HG03135 (cell line): ENCODE measurements around the gene FBXL17.
"Not testable (repeated sequence)": the region's sequence is repeated elsewhere in the genome, so short reads cannot be mapped to it uniquely, and the experiment has no call there.

Experiments
- ATAC-seq: cut with Tn5 transposase; IDR thresholded peaks from one replicate; pipeline ENCODE4 v1.9.1; 2021; ENCODE audit warnings: mild to moderate bottlenecking, moderate library complexity; ENCODE audit not compliant: unreplicated experiment

FBXL17 gene

GRCh38 chr5:108171759-108172158, 210.1 kb downstream of the FBXL17 start:
- no peak for ATAC-seq

DNA sequence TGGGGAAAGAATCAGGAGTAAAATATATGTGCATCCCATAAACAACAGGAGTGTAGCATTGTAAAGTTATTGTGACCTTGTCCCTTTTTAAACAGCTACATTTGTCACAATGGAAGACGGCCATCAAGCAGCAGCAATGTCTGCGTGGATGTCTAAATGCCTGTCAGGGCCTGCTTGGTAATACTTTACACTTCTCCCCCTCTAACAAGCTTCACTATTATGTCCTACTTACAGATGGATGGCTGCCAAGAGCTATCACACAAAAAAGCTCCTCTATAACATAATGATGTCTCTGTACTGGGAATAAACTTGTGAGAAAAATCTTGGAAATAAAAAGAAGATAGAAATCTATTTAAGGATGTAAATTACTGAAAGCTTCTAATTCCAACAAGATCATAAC, 213.0 kb downstream of the FBXL17 start:
- no peak for ATAC-seq

- ATAC-seq = no peak
Observed at GRCh38 chr5:108167174-108167573, 214.7 kb downstream of the FBXL17 start.

- ATAC-seq = no peak
Observed at GRCh38 chr5:108164574-108164973, 217.3 kb downstream of the FBXL17 start.

DNA sequence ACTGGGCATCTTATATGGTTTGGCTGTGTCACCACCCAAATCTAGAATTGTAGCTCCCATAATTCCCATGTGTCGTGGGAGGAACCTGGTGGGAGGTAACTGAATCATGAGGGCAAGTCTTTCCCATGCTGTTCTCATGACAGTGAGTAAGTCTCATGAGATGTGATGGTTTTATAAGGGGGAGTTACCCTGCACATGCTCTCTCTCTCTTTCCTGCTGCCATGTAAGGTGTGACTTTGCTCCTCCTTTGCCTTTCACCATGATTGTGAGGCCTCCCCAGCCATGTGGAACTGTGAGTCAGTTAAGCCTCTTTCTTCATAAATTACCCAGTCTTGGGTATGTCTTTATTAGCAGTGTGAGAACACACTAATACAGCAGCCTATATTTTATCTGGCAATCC, 229.0 kb downstream of the FBXL17 start:
- not testable (repeated sequence) for ATAC-seq

GRCh38 chr5:108149369-108149768, 232.5 kb downstream of the FBXL17 start:
- no peak for ATAC-seq

GRCh38 chr5:108148715-108149139, 233.2 kb downstream of the FBXL17 start:
- ATAC-seq = peak; percentile 80

DNA sequence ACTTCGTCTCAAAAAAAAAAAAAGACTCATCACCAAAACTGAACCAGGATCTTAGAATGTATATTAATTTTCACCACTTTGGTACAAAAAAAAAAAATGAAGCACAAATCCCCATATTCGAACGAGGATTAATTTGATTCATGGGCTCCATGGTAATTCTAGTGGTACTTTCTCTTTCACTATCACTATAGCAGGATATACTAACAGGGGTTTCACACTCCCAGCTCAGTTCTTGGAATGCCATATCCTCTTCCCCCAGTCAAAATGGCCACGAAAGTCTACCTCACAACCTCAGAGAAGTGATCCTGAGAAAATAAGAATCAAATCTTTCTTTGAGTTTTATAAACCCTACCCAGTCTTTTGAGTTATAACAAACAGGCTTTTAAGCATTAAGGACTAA, 235.7 kb downstream of the FBXL17 start:
- ATAC-seq = no peak

DNA sequence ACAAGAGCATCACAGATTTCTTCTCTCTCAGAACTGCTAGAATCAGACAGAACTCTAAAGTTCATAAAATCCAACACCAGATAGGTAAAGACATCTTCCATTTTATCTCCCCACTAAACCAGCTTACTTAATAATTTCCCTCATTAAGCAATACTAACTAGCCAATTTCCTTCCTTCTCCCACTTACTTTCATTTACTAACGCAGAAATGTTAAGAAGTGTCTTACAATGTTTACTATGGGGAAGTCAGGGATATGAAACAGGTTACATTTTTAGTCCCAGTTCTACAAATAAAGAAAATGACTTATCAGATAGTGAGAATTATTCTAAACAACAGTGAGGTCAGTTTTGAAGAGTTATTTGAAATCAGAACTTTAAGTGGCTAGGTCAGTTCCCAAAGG, 236.5 kb downstream of the FBXL17 start:
- no peak for ATAC-seq

GRCh38 chr5:108144332-108144731, 237.6 kb downstream of the FBXL17 start:
- ATAC-seq = no peak

GRCh38 chr5:108143581-108143980, 238.3 kb downstream of the FBXL17 start:
- no peak for ATAC-seq

DNA sequence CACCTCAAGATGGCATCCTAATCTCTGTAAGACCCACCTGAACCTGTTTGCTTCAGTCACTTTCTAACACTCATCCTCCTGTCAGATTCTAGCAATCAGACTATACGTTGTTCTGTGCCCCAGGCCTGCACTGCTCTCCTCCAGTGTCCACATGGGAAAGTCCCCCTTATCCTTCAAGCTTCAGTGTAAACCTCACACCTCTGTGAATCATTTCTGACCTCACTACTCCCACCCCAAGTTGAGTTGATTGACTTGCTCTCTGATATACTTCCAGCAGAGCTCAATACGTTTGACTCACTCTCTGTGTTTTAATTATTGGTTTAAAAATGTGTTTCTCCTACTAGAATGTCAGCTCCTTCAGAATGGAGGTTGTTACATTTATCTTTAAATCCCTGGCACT, 240.2 kb downstream of the FBXL17 start:
- ATAC-seq = no peak

DNA sequence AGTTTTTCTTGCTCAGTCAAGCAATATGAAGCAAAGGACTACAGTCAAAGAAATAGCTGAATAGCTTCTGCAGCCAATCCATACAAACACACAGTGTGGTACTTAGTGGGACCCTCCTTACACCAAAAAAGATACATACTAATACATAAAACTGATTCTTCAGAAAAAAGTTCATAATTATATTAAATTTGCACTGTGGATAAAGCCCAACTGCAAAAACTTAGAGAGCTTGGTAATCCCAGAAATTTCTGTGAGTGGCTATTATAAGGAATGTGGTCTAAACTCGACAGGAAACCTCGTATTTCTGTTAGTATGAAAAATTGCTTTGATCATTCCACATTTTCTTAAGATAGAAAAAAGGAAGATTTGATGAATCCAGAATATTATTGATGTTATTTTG, 245.4 kb downstream of the FBXL17 start:
- no peak for ATAC-seq

DNA sequence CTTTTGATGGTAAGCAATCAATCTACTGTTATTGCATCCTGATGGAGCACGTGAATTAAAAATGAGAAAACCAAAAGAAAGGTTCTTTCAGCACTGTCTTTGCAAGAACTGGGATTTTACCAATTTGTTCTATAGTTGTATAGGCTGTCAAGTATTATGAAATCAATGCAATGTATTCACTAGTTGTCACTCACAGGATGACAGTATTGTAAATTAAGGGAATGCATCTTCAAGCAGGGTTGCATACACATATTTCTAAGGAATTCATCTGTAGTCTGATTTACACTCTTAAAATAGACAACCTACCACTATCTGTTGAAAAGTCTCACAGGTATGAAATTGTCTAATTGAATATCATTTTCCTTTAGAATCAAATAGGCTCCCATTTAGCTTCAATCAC, 252.8 kb downstream of the FBXL17 start:
- no peak for ATAC-seq

DNA sequence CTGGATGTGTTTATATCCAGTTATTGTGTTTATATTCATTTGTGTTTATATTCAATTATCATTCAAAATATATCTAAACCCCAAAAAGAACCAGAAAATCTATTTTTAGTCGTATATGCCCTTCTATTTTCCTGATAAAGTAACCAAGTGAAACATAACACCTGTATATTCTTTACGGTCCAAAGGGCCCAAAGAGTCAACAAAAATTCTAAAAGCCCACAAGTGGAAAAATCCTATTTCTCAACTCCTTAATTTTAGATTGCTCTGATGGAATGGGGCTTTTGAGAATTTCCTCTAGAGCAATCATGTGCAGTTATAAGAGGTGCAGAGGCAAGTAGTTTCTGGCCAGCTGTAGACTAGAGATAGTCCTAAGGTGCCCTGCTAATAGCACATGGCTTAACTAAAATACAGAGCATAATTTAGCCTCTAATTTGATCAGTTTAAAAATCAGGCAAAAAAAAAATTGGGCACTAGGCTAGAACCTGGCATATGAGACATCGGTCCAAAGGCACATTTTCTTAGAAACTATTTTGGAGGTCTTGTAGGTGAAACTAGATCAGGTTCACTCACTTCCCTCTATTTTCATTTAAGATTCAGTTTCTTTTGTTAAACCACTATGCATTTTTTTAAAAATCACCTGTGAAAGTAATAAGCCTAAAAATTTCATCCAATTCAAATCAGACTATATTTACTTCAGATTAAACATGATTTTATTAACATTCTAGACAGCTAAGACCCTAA, 256.0 kb downstream of the FBXL17 start:
- ATAC-seq = no peak

- ATAC-seq = no peak
Observed at GRCh38 chr5:108124596-108124995, 257.3 kb downstream of the FBXL17 start.

DNA sequence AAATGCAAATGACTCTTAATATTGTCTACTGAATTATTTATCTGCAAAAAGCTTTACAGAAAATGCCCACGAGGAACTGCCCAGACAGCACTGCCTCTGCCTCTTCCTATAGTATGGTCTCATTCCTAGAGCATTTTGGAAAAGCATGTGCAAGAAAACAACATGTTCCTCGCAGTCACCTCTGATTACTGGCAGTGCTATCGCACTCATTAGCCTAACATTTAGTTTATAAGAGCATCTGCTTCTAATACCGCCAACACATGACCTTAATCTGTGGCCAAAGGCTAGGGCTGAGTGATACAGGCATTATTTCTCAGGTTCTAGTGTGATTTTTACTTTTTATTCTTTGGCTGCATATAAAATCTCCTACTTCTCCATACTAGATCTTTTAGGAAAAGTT, 259.2 kb downstream of the FBXL17 start:
- ATAC-seq = no peak

- ATAC-seq = no peak
Observed at GRCh38 chr5:108118813-108119514, 262.9 kb downstream of the FBXL17 start.

DNA sequence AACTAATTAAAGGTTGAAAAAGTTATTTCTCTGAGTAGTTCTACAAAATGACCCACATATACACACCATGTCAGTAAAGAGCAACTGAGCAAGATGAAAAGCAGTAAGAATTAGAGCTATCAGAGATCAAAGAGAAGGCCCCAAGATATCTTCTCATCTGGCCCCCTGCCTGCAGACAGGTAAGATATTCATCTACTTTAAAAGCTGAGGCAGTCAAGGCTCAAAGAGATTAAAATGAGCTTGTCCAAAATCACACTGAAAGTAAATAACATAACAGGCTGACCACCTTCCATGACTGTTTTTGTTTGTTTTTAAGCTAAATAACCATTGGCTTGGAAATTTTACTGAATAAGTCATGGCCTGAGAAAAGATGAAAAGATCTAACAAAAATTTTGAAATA, 266.2 kb downstream of the FBXL17 start:
- no peak for ATAC-seq

GRCh38 chr5:108113950-108114349, 267.9 kb downstream of the FBXL17 start:
- no peak for ATAC-seq

- no peak for ATAC-seq
Observed at GRCh38 chr5:108111736-108112135, 270.2 kb downstream of the FBXL17 start.

DNA sequence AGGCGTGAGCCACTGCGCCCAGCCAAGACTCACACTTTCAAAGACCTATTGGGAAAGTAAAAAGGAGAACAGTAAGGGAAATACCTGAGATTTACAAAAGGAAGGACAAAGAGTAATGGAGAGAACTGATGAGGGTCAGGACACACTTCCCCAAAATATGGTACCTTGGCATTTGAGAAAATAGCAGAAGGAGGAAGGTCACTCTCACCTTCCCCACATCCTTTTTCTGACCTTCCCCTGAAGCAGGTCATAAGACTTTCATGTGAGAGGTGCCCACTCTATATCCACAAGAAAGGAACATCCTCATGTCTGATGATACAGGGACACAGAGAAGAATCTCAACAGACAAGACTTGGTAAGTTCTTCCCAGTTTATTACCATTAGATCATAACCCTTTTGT, 272.8 kb downstream of the FBXL17 start:
- ATAC-seq = no peak

- no peak for ATAC-seq
Observed at GRCh38 chr5:108104448-108104847, 277.4 kb downstream of the FBXL17 start.
